HK-2 (cell line): ENCODE measurements around the gene STAT2.
"Not testable (repeated sequence)": the region's sequence is repeated elsewhere in the genome, so short reads cannot be mapped to it uniquely, and the experiment has no call there.

Experiments used
- DNase-seq: peaks from one replicate; pipeline ENCODE4 v3.0.0-alpha.2; 2018; ENCODE audit not compliant: unreplicated experiment

Gene STAT2

GRCh38 chr12:56362130-56363059, 2.5 kb upstream of the STAT2 start, which contains the start of gene APOF:
Gene APOF, minus strand, starts transcription at chr12:56362857. Its CDS starts 112 bp downstream, at chr12:56362745.
- DNase-seq, result no peak

- no peak for DNase-seq
Observed at GRCh38 chr12:56361487-56362129, 1.7 kb upstream of the STAT2 start.

DNA sequence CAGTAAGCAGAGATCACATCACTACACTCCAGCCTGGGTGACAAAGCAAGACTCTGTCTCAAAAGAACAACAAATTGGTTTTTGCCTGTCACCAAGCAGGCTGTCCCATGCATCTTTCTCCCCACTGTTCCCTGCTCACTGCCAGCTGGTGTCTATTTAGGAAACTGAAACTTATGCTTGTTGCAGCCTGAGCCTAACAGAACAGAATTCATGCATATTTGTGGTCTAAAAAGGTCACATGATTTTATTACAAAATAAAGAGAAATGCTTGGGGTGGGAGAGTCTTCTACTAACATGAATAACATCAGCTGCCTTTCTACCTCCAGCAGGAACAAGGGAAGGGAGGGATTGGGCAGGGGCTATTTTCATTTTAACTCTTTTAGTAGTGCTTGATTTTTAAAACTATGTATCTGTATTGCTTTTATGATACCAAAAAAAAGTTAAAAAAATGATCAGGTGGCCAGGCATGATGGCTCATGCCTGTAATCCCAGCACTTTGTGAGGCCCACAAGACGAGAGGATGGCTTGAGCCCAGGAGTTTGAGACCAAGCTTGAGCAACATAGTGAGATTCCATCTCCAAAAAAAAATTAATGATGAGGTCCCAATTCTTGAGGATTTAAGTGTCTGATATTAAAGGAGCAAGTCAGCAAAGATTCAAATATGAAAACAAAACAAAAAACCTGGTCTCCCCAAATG, 923 bp downstream of the STAT2 start:
- DNase-seq, result no peak

- no peak for DNase-seq
Observed at GRCh38 chr12:56351325-56351724, 8.6 kb downstream of the STAT2 start.

DNA sequence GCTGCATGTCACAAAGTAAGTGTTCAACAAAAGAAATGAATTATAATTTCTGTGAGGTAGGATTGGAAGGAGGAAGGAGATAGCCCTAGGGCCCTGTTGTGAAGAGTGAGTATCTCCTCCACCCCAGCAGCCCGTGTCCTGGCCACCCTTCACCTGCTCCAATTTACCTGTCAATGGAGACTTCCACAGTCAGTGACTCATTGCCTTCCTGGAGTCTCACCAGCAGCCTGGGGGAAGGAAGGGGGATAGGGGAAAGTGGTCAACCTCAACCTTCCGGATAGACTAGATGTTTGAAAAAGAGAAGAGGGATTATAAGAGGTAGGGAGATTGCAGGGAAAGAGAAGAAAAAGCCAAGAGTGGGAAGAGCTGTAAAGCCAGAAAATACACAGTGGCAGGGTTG, 9.2 kb downstream of the STAT2 start:
- no peak for DNase-seq

DNA sequence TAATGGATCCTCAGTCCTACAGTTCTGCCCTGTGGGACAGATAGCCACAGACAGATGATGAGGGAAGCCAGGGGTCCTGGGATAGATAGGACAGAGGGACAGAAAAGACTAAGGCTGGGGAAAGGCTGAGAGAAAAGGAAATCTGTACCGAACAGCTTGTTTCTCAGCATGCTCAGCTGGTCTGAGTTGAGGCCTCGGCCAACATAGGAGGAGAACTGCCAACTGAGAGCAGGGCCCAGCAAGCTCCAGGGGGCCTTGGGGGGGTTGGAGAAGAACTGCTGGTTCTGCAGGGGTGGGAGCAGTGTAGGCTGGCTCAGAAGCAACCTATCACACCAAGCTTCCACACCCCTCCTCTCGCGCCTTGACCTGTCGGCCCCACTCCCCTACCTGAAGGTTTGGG, 11.1 kb downstream of the STAT2 start:
- no peak for DNase-seq

DNA sequence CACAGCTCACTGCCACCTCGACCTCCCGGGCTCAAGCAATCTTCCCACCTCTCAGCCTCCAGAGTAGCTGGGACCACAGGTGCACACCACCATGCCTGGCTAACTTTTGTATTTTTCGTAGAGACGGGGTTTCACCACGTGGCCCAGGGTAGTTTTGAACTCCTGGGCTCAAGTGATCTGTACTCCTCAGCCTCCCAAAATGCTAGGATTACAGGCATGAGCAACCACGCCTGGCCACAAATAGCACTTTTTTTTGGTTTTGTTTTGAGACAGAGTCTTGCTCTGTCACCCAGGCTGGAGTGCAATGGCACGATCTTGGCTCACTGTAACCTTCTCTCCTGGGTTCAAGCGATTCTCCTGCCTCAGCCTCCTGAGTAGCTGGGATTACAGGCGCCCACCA, 12.7 kb downstream of the STAT2 start:
- not testable (repeated sequence) for DNase-seq

DNA sequence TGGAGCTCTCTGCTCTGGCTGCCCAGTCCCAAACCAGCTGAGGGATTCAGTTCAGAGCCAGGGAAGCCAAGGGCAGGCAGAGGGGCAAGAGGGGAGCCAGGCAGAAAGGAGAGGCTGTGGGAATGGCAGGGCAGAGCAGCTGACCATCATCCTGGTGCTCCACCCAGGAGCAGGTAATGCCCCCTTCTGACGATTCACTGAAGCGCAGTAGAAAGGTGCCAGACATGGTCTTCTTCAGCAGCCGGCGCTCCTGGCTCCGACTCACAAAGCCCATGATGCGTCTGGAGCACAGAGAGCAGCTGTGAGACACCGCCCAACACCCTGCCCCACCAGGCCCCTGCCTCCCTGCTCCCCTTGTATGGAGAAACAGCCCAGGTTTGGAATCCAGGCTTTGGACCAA, 13.2 kb downstream of the STAT2 start:
- DNase-seq, result peak; percentile 24

- not testable (repeated sequence) for DNase-seq
Observed at GRCh38 chr12:56342290-56342689, 17.6 kb downstream of the STAT2 start.

DNA sequence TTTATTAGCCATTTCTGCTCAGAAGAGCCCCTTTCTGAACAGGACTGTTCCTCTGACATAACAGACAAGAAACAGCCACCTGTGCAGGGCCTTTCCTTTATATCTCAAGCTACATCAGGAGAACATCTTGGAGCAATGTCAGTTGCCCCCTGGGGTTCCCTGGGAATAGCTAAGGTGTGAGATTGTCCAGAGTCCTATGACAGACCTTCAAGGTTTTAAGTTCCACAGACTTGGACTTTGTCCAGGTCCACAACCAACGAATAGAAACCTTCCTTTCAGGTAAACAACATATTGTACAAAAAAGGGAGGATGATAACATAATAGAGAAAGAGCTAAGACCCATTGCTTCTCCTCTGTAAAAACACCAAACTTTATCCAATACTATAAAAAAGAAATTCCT, 18.3 kb downstream of the STAT2 start:
- DNase-seq, result no peak

DNA sequence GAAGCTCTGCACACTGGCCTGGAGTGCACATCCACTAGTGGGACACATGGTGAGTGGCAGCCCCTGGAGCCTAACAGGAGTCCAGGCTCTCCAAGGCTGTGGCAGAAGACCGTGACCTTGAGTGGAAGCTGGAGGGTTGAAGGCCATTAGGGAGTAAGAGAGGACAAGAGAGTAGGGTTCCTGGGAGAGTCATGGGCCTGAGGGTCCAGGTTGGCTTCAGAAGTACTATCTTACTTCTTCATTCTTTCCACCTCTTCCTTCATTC, 20.8 kb downstream of the STAT2 start:
- DNase-seq, result no peak

DNA sequence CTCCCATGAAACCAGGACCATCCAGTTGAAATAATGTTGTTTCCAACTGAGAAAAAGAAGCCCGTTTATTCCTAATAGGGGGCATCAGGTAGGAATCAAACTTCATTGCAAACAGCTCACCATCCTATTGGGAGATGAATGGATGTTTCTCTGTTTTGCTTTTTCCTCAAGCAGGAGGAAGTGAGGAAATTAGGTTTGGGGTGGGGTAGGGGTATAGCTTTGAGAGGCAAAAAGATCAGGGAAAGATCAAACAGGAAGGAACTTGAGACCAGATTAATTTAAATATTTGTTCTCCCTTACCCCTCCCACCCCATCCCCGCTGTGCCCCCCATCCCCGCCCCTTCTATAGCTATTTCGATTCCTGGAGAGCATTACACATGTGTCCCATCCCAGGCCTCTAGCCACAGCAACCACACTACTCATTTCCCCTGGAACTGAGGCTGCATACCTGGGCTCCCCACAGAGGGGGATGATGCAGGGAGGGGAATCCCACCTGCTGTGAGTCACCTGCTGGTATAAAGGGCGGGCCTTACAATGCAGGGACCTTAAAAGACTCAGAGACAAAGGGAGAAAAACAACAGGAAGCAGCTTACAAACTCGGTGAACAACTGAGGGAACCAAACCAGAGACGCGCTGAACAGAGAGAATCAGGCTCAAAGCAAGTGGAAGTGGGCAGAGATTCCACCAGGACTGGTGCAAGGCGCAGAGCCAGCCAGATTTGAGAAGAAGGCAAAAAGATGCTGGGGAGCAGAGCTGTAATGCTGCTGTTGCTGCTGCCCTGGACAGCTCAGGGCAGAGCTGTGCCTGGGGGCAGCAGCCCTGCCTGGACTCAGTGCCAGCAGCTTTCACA, 21.4 kb downstream of the STAT2 start, which contains the start of gene IL23A:
Gene IL23A (plus strand): TSS at position 577 of the 850 bp plus-strand sequence. CDS start 161 bp downstream, at position 738.
- peak; percentile 80 for DNase-seq

DNA sequence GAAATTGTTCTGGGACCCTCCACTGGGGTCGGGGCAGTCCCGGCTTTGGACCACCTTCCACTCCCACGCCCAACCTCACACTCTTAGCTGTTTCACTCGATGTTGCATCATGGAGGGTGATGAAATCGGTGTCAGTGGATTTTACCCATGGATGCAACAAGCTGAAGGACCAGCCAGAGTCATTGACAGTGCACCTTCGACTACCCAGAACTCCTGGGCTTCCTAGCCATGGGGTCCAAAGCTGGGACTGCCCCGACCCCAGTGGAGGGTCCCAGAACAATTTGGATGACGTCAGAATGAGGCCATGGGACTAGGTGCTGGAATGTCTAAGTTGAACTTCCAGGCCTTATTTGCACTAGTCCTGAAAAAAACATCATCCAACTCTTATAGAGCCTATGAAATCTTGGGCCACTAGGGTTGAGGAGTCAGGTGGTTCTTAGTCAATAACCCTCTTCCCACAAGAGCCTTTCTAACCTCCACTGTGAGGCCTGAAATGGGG, 22.1 kb downstream of the STAT2 start:
- no peak for DNase-seq

DNA sequence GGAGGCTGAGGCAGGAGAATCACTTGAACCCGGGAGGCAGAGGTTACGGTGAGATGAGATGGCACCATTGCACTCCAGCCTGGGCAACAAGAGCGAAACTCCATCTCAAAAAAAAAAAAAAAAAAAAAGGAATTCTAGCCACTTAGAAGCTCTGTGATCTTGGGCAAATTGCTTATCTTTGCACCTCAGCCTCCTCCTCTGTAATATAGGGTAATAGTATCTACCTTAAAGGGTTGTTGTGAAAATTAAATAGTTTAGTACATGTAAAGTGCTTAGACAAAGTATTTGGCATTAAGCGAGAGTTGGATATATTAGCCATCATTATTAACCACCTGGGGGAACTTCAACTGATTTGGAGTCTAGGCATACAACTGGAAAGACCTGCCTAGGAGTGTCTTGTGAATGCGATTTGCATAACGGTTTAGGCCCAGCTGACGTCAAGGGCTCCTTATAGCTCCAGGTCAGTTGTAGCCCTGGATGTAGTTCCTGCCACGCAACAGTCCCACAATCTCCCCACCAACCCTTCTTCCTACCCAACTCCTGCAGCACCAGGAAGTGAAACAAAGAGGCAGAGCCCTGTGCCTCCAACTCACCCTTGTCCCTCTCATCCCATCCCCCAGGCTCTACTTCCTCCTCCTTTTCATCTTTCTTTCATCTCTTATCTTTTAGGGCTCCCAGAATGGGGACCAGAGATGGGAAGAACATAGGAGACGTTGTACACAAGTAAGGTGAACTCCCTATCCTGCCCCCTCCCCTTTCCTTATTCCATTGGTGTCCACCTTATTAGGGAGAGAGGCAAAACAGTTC, 23.3 kb downstream of the STAT2 start:
- no peak for DNase-seq

GRCh38 chr12:56335527-56335926, 24.4 kb downstream of the STAT2 start:
- DNase-seq, result not testable (repeated sequence)

- no peak for DNase-seq
Observed at GRCh38 chr12:56334490-56334793, 25.5 kb downstream of the STAT2 start.

GRCh38 chr12:56333679-56334489, 26.0 kb downstream of the STAT2 start, which contains the start of gene PAN2:
Gene PAN2, minus strand, starts transcription at chr12:56334000. Its CDS starts 906 bp downstream, at chr12:56333094.
- peak; percentile 97 for DNase-seq

GRCh38 chr12:56333197-56333678, 26.7 kb downstream of the STAT2 start:
- no peak for DNase-seq

GRCh38 chr12:56332512-56333196, 27.3 kb downstream of the STAT2 start:
- no peak for DNase-seq
